LHCN-M2 (cell line): ENCODE measurements around the gene GOLIM4. TPM values are rescaled to one million over a fixed set of nuclear protein-coding genes. Genes with fewer than 3 reads are reported as not detected.
"Not testable (repeated sequence)": the region's sequence is repeated elsewhere in the genome, so short reads cannot be mapped to it uniquely, and the experiment has no call there.

Experiments
- DNase-seq: peaks from one replicate; pipeline ENCODE4 v3.0.0-alpha.2; 2012; ENCODE audit warnings: low read depth
- total RNA-seq: library from RNA; depleted of rRNA; stranded (reverse); fragments of >200 nt; gene quantifications from 2 replicates; pipeline ENCODE4 v1.2.3, GENCODE V29; 2014

Gene GOLIM4
- total RNA-seq, 1 experiment from 2014 or later: 42.1 TPM

DNA sequence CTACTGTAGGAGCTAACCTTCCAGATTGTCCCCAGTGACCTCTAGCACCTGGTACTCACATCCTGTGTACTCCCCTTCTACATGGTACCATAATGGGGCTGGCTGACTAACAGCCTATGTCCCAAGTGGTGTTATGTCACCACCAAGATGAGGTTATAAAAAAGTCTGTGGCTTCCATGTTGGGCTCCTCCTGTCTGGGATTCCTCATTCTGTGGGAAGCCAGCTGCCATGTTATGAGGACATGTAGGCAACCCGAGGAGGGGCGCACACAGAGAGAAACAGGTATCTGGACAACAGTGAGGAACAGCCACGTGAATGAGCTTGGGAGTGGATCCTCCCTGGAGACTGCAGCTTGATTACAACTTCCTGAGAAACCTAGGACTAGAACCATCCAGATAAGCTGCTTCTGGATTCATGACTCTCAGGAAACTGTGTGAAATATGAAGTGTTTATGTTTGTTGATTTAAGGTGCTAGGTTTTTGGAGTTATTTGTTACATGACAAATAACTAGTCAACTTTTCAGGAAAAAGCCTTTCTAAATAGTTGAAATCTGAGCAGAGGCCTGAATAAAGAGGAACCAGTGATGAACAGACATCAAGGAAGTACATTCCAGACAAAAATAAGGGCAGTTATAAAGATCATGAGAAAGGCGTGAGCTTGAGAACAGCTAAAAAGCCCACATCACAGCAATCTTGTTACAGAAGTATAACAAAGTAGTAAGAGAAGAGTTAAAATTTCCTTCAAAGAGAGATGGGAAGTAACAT lies 21.7 kb downstream of the GOLIM4 start:
- DNase-seq: peak; percentile 64

DNA sequence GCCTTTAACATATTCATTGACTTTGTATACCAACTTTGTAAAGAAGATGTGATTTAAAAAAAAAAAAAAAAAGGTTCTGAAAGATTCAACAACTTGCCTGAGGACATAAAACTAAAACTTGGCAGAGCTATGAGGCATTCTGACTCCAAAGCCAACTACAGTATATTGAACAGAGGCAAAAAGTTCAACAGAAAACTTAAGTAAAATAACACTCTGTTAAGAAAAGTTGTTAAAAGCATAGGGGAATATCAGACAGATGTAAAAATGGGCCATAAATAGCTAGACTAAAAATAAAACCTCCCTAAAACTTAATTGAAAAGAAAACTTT lies 23.4 kb downstream of the GOLIM4 start:
- DNase-seq: no peak

DNA sequence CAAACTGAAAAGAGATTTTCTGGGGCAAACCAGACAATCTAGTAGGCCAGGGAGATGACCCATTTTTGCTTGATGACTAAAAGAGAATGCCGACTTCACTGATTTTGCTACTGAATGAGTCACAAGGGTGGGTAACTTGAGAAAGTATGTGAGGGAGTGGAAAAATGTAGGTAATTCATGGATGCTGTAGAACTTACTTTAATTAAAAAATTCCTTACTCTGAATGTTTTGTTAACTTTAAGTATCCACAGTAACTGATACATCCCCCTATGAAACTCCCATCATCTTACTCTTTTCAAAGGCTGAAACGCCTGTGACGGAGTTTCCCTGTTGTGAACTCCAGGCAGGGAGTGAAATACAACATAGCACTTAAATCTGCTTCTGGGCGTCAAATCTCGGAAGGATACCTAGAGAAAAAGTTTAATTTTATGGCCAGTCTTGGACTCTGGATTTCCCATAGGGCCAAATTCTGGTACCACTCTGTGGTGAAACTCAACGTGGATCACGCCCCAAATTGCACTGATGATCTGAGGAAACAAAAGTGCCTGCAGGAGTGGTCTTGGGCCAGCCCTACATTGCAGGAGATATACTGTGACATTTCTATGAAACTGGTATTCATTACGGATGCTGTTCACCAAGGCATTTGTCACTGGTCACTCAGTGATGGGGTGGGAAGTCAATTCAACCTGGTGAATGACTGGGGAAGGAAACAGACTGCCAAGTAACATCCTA lies 24.0 kb downstream of the GOLIM4 start:
- DNase-seq: peak; percentile 87

DNA sequence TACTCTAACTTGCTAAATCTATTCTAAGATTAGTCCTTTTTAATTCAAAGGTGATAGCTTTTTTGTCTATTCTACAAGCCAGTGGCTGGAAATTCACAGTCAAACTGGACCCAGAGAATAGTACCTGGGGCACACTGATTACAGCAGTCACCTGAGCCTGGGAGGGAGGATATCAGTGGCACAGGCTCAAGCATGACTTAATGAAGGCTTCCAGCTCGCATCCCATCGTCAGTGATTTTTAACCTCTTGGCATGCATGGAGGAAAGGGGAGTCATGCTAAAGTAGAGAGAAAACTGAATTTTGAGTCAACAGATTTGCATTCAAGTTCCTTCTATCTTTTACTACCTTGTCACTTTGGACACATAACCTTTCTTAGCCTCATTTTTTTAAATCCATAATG lies 24.8 kb downstream of the GOLIM4 start:
- DNase-seq: no peak

DNA sequence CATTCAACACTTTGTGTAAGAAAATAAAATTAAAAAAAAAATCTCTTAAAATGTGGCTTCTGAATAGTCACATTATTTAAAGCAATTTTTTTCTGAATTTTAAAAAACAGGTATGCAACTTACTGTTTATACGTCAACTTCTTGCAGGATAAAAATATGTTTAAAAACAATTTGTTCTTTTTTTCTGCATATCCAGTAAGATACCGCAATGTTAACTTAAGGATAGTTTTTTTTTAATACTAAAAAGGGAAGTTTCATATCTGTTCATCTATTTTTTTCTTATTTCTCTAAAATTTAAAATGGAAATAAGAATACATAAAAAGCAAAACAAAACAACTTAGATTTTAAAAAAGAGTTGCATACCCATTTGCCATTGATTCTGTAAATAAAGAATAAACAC lies 27.4 kb downstream of the GOLIM4 start:
- no peak for DNase-seq

DNA sequence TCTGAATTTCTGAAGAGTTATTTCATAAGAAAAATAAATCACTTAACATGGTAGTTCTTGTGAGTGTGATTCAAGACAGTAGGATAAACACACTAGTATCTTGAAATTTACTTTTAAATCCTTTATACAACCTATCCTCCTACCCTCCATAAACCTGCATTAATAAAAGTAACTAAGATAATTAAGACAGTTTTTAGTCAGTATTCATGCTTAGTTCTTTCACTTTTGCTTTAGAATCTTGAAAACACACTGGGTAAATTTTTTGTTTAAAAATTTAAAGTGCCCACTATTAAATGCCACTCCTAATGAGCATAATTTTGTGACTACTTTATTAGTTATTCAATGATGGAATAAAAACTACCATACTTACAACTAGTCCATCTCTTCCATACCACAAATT lies 28.8 kb downstream of the GOLIM4 start:
- DNase-seq: no peak

DNA sequence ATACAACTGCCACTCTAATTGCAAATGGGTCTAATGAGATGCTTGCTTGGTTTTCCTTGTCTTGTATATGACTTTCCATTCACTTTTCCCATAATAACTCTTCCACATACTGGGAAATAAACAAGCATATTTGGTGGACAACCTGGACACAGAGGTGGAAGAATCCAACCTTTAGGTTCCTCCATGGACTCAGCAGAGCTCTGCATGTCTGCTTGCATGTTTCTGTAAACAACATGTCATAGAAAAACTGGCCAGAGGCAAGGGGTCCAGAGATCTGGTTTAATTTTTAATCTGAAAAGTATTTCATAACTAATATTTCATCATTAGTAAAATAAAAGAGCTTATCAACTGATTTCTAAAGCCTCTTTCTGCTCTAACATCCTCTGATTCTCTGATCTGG lies 30.2 kb downstream of the GOLIM4 start:
- no peak for DNase-seq

DNA sequence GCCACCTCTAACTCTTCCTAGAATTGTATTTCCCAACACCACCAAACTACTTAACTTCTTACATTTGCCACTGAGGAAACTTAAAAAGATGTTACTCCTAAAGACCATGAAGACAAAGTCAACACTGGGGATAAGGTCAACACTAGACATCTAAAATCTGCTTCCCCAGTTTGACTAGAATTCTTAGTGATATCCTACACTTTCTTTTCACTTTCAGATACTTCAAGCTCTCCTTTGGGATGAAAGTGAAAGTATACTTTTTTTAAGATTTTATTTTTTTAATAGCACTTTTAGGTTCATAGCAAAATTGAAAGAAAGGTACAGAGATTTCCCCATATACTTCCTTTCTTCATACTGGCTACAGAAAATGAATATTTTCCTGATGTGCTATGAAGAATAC lies 32.6 kb downstream of the GOLIM4 start:
- DNase-seq: no peak

DNA sequence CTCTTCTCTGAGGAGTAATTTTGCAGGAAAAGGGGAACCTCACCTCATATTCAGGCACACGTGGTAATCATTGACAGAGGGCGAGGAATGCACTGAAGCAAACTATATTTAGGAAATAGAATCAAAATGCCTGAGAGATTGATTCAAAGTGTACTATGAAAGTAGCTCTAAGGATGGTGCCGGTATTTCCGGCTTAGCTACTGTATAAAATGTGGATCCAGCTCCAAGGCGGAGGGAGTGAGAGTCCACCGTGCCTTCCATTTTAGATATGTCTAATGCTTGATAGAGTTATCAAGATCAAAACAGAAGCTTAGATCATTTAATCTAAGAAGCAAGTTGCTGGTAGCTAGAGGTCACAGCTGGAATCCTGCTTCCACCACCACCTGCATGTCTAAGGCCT lies 33.0 kb downstream of the GOLIM4 start:
- no peak for DNase-seq

DNA sequence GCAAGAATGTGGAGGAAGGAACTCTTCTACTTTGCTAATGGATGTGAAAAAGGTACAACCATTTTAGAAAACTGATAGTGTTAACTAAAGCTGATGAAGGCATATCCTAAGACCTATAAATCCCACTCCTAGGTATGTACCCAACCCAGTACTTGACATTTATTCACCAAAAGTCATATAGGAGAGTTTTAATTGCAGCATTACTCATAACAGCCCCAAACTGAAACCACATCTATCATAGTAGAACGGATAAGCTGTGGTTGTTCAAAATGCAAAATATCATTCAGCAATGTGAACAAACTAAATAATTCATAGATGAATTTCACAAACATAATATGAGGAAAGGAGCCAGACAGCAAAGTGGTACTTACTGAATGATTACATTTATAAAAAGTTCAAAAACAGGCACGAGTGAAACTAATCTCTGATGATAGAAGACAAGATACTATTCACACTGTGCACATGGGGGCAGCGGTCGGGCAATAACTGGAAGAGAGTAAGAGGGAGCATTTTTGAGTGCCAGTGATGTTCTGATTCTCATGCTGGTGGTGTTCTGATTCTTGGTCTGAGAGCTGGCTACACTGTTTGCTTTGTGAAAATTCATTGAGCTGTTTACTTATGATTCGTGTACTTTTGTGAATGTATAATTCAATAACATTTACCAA lies 34.3 kb downstream of the GOLIM4 start:
- DNase-seq: peak; percentile 36

DNA sequence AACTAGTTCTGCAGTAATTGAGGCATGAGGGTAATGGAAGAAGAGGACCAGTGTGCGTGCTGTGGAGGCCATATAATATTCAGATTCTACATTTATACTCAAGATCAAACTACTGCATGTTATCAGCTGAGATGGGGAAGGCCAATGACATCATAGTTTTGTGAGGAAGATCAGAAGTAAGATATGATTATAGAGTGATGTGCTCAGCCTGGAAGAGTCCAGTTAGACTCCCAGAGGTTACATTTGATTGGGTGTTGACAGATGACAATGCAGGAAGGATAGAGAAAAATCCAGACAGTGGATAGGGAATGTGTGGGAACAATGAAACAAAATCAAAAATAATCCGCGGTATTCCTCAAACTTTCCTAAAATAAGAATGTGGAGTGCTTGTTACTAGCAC lies 35.4 kb downstream of the GOLIM4 start:
- DNase-seq: no peak

DNA sequence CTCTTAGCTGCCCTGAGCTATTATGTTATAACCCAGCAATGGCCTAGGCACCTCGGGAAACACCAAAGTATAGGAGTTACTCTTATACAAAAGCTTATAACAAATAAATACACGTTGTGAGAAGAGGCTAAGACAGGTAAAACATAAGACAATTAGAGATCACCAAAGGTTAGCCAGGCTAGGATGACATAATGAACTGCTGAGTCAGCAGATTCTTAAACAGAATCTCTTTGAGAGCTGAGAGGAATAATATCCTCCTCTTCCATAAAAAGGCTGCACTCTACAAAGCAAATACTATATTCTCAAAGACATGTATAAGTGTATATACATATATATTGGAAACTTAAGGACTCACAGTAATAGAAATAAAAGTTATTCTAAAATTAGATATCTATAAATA lies 37.2 kb downstream of the GOLIM4 start:
- DNase-seq: no peak

DNA sequence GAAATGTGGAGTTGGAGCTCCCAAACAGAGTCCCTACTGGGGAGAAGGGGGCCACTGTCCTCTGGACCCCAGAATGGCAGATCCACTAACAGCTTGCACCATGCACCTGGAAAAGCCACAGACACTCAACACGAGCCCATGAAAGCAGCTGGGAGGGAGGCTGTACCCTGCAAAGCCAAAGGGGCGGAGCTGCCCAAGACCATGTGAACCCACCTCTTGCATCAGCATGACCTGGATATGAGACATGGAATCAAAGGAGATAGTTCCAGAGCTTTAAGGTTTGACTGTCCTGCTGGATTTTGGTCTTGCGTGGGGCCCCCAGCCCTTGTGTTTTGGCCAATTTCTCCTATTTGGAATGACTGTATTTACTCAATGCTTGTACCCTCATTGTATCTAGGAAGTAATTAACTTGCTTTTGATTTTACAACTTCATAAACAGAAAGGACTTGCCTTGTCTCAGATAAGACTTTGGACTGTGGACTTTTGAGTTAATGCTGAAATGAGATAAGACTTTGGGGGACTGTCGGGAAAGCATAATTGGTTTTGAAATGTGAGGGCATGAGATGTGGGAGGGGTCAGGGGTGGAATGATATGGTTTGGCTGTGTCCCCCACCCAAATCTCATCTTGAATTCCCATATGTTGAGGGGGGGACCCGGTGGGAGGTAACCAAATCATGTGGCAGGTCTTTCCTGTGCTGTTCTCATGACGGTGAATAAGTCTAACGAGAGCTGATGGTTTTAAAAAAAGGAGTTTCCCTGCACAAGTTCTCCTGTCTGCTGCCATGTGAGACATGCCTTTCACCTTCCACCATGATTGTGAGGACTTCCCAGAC lies 39.1 kb downstream of the GOLIM4 start:
- DNase-seq: not testable (repeated sequence)

DNA sequence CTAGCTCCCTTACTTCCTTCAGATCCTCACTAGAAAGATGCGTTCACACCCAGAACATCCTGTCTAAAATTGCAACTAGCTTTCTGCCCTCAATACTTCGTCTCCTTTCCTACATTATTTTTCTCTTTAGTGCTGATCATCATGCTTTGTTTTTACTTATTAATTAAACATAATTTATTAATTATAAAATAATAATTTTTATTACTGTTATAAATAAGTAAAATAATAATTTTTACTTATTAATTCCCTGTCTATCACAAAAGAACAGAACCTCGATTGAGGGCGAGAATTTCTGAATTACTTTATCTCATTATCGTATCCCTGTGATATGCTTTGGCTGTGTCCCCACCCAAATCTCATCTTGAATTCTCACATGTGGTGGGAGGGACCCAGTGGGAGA lies 41.3 kb downstream of the GOLIM4 start:
- DNase-seq: no peak

DNA sequence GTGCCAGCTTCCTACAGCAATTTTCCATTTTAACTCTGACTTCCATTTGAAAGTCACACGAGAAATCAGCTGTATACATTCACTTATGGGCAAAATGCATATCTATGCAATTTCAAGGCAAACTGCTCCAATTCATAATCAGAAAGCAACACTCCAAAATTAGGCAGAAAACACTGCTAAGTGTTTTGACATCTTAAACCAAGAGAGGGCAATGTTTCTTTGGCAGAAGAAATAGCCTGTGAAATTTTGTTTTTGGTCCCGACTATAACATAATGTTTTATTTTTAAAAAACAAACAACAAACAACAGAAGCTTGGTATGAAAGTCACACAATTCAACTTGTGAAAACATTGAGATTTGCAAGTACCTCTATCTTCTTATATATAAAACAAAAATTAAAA lies 42.6 kb downstream of the GOLIM4 start:
- DNase-seq: no peak

DNA sequence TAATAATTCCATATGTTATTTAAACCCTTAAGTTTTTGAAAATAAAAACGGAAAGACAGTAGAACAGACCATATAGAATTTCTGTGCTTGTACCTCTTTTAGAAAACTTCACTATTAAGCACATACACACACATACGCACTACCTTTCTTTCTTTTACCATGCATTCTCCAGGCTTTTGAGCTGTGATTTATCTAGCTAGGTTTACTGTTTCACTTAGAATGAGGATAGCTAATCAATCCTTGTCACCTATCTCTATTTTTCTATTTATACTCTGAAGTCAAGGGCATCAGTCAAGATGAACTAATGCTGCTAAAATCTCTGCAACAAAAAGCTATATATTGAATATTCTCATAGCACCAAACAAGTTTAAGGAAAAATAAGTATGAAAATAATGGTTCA lies 43.2 kb downstream of the GOLIM4 start:
- DNase-seq: no peak

DNA sequence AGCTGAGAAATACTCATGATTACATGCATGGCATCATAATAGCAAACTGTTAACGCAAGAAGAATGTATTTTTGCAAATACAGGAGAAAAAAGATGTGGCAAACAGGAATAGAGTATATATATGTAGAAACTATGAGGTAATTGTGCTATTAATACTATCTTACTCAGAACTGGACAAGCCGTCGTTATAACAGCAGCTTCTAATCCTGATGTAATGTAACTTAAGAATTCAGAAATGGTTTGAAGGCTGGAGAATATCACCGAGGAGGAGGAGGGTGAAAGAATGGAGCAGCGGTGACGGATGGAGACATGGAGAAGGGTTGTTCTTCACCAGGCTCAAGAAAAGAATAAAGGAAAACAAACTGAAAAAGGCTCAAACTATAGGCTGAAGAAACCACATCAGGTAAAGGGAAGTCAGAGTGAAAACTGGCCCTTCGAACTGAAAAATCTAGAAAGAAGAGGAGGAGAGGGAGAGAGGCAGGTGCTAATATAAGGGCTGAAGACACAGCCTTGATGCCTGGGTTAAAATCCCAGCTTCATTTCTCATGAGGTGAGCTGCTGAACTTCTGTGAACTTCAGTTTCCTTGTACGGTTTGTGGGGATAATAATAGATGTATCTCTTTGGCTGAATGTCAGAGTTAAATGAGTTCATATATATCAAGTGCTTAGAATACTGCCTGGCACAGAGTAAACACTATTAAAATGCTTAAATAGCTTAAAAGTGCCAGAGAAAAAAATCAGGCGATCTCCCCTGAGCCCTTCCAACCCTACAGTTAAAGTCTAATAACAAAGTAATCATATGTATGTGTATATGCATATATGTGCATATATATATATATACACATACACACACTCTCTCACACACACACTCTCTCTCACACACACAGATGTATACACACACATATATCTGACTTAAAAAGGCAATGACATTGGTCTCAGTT lies 43.9 kb downstream of the GOLIM4 start:
- peak; percentile 46 for DNase-seq

DNA sequence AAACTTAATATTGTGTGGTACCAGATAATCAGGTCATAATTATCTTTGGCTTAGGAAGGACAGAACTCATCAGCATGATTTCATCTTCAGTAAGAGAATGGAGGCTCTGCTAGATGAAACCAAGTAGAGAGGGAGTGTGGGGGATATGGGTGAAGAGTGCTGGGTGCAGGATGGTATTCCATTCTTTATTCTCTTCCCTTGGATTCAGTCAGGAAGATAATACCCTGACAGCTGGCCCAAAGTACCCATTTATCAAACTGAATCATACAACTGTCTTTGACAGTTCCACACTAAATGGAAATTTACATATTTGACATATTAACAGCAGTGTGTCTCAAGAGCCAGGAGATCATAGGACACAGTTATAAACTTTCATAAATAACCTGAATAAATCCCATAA lies 44.7 kb downstream of the GOLIM4 start:
- DNase-seq: no peak

DNA sequence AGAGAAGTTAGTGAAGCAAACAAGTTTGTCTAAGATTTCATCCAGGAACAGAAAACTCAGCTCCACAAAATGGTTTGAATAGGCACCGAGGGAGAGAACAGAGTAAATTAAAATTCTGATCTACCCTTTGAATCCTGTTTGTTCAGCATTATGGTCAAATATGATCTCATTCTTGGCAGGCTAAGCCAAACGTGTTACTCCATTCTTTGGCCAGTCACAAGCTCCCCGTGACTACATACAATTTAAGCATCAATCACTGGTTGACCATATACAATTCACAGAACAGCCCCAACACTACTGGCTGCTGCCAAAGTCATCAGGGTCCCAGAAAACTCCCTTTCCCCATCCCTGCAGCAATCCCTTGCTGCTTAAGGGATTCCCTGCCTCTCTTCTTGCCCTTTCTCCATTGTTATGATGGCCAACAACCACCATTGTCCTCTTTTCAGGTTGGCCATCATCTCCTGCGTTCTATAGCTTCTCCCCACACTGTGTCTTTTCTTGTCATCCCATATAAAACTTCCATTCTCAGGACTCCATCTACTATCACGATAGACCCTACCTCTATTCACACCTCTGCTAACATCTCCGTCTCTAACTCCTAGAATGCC lies 46.3 kb downstream of the GOLIM4 start:
- DNase-seq: no peak
